ENCODE data around the gene ELL3. TPM values are rescaled to one million over a fixed set of nuclear protein-coding genes. Genes with fewer than 3 reads are reported as not detected.

ELL3 gene
- total RNA-seq, 3 donors from 2014 or later: 0.46 to 1.0 (median 0.63) TPM

Other genes with a start within 250 kb of the ELL3 start
- gene PPIP5K1, start 186.8 kb downstream of the ELL3 start, total RNA-seq: 10 to 100 TPM; 30.8 to 33.4 (median 31.6) TPM
- gene CKMT1B, start 182.9 kb downstream of the ELL3 start, total RNA-seq: under 1 TPM in 1 of 3 donors, not detected in 2; 0.48 TPM
- gene STRC, start 158.2 kb downstream of the ELL3 start, total RNA-seq: under 1 TPM; 0.13 to 0.33 (median 0.22) TPM
- 1 to 10 TPM; 3.4 to 5.4 (median 3.9) TPM for gene CATSPER2, start 128.1 kb downstream of the ELL3 start, total RNA-seq
- gene CKMT1A, start 83.1 kb downstream of the ELL3 start, total RNA-seq: not detected
- gene PDIA3, start 30.5 kb downstream of the ELL3 start, total RNA-seq: 100 to 1,000 TPM; 434 to 498 (median 449) TPM
- 100 to 1,000 TPM; 561 to 596 (median 567) TPM for gene SERF2, start 15.4 kb upstream of the ELL3 start, total RNA-seq
- gene SERINC4, start 23.3 kb upstream of the ELL3 start, total RNA-seq: under 1 TPM; 0.08 to 0.24 (median 0.15) TPM
- 10 to 100 TPM; 48.3 to 50.7 (median 49.0) TPM for gene HYPK, start 23.6 kb upstream of the ELL3 start, total RNA-seq
- gene MFAP1, start 47.7 kb upstream of the ELL3 start, total RNA-seq: 10 to 100 TPM; 37.0 to 38.0 (median 37.4) TPM
- gene WDR76, start 50.0 kb upstream of the ELL3 start, total RNA-seq: 10 to 100 TPM; 37.1 to 44.8 (median 39.2) TPM

Measured in activated T-cell treated with anti-CD3 and anti-CD28 coated beads, Interleukin-2, amount 50 U/mL, for 4 hours (primary cell).